Gastrocnemius medialis (tissue), 4 donors: ENCODE results near the gene ZNF883.

Experiments used
- CTCF ChIP-seq, 5 experiments: fragments of 450-650 bp in 3 of 5; fragments of 200-600 bp in 2 of 5; sonication (generic) in 2 of 5; IDR thresholded peaks in 4 of 5; conservative IDR thresholded peaks in 1 of 5; 1 replicate in 4 of 5; 2 replicates in 1 of 5; pipeline ENCODE4 v1.5.1; 2016 to 2019; ENCODE audit warnings: antibody characterized with exemption in 5 of 5, mild to moderate bottlenecking in 3 of 5, moderate library complexity in 3 of 5
- POLR2A ChIP-seq, 2 donors: fragments of 450-650 bp; IDR thresholded peaks; one replicate each; pipeline ENCODE4 v1.6.1; 2017; ENCODE audit warnings: antibody characterized with exemption in 2 of 2, mild to moderate bottlenecking in 2 of 2, moderate library complexity in 2 of 2

GRCh38 chr9:113026200-113026599 lies 14.2 kb upstream of the ZNF883 start:
- TF ChIP-seq CTCF (IDR thresholded peaks at IDR 0.05 in 4 of 5, conservative IDR thresholded peaks at IDR 0.05 in 1 of 5) (no peak), POLR2A (IDR thresholded peaks at IDR 0.05) (no peak)
